KOPT-K1 (cell line): ENCODE data around the gene HTRA3.

ENCODE experiments used
- H3K27ac ChIP-seq: fragments of 200-600 bp; sonication (generic); 2 replicates; pipeline ENCODE4 v1.5.1; 2016; ENCODE audit warnings: antibody characterized with exemption, mild to moderate bottlenecking, low read depth, low read length; ENCODE audit not compliant: poor library complexity, severe bottlenecking
- H3K36me3 ChIP-seq: fragments of 200-600 bp; sonication (generic); 2 replicates; pipeline ENCODE4 v1.5.1; 2017; ENCODE audit warnings: antibody characterized with exemption, mild to moderate bottlenecking, low read length, moderate library complexity; ENCODE audit not compliant: insufficient read depth
- H3K9me3 ChIP-seq: fragments of 200-600 bp; sonication (generic); 2 replicates; pipeline ENCODE4 v1.5.1; 2017; ENCODE audit warnings: antibody characterized with exemption, low read length, mild to moderate bottlenecking; ENCODE audit not compliant: insufficient read depth, poor library complexity, severe bottlenecking

HTRA3 gene

GRCh38 chr4:8294036-8294435 lies 24.5 kb downstream of the HTRA3 start:
- Histone ChIP-seq H3K27ac (no peak overlapping the region), H3K9me3 (no peaks in the 10 kb centered on the region), H3K36me3 (no peaks in the 10 kb centered on the region)

- peaks cover 4% of the 10 kb centered on the region for H3K9me3 ChIP-seq
- H3K27ac ChIP-seq: no peak overlapping the region
- no peaks in the 10 kb centered on the region for H3K36me3 ChIP-seq
These were observed 25.2 kb downstream of the HTRA3 start for GRCh38 chr4:8294775-8295174.

- Histone ChIP-seq H3K9me3 (peaks cover 4% of the 10 kb centered on the region), H3K27ac (no peak overlapping the region), H3K36me3 (no peaks in the 10 kb centered on the region)
These were observed 25.9 kb downstream of the HTRA3 start for GRCh38 chr4:8295471-8295870.

- H3K27ac ChIP-seq: no peak overlapping the region
- no peaks in the 10 kb centered on the region for H3K36me3 ChIP-seq
- H3K9me3 ChIP-seq: peaks cover 13% of the 10 kb centered on the region
These were observed 26.9 kb downstream of the HTRA3 start for GRCh38 chr4:8296491-8296890.

- Histone ChIP-seq H3K36me3 (no peaks in the 10 kb centered on the region), H3K9me3 (peaks cover 13% of the 10 kb centered on the region), H3K27ac (no peak overlapping the region)
These were observed 27.6 kb downstream of the HTRA3 start for GRCh38 chr4:8297141-8297601.

- H3K9me3 ChIP-seq: peaks cover 13% of the 10 kb centered on the region
- H3K27ac ChIP-seq: no peak overlapping the region
- no peaks in the 10 kb centered on the region for H3K36me3 ChIP-seq
These were observed 28.3 kb downstream of the HTRA3 start for GRCh38 chr4:8297691-8298485.

GRCh38 chr4:8300832-8301231 lies 31.3 kb downstream of the HTRA3 start:
- no peak overlapping the region for H3K27ac ChIP-seq
- H3K9me3 ChIP-seq: peaks cover 13% of the 10 kb centered on the region
- no peaks in the 10 kb centered on the region for H3K36me3 ChIP-seq

- Histone ChIP-seq H3K9me3 (peaks cover 13% of the 10 kb centered on the region), H3K27ac (no peak overlapping the region), H3K36me3 (no peaks in the 10 kb centered on the region)
These were observed 32.5 kb downstream of the HTRA3 start for GRCh38 chr4:8301851-8302730.

GRCh38 chr4:8303081-8303480 lies 33.5 kb downstream of the HTRA3 start:
- no peak overlapping the region for H3K27ac ChIP-seq

GRCh38 chr4:8303485-8304281 lies 34.1 kb downstream of the HTRA3 start:
- no peaks in the 10 kb centered on the region for H3K36me3 ChIP-seq
- H3K27ac ChIP-seq: no peak overlapping the region
- H3K9me3 ChIP-seq: peaks cover 13% of the 10 kb centered on the region

More at GRCh38 chr4:8303081-8303480, 33.5 kb downstream of the HTRA3 start:
- Histone ChIP-seq H3K36me3 (no peaks in the 10 kb centered on the region), H3K9me3 (peaks cover 13% of the 10 kb centered on the region)

GRCh38 chr4:8304827-8305695 lies 35.5 kb downstream of the HTRA3 start:
- Histone ChIP-seq H3K27ac (no peak overlapping the region), H3K36me3 (no peaks in the 10 kb centered on the region), H3K9me3 (peaks cover 9% of the 10 kb centered on the region)

- Histone ChIP-seq H3K36me3 (no peaks in the 10 kb centered on the region), H3K9me3 (peaks cover 4% of the 10 kb centered on the region), H3K27ac (no peak overlapping the region)
These were observed 36.4 kb downstream of the HTRA3 start for GRCh38 chr4:8305851-8306471.

- Histone ChIP-seq H3K36me3 (no peaks in the 10 kb centered on the region), H3K27ac (no peak overlapping the region), H3K9me3 (no peaks in the 10 kb centered on the region)
These were observed 37.0 kb downstream of the HTRA3 start for GRCh38 chr4:8306511-8307021.
